Measurements from ENCODE around the gene TSHZ2.
"Not testable (repeated sequence)": the region's sequence is repeated elsewhere in the genome, so short reads cannot be mapped to it uniquely, and the experiment has no call there.

The TSHZ2 gene

DNA sequence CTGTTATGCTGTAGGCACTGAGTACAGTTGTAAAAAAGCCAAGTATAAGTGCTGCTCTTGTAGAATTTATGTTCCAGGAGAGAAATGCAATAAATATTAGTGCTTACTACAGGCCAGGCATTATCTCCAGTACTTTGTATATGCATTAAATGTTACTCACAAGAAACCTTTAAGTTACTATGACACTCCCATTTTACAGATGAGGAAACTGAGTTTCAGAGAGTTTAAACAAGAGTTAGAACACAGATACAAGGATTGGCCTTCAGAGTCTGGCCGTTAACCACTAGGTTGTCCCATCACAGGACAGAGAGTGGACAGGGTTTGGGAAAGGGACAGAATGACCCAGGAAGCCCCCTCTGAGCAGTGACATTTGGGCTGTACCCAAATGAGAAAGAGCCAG, 347.0 kb downstream of the TSHZ2 start:
- no peak for DNase-seq (ENCODE audit: low spot score)

DNA sequence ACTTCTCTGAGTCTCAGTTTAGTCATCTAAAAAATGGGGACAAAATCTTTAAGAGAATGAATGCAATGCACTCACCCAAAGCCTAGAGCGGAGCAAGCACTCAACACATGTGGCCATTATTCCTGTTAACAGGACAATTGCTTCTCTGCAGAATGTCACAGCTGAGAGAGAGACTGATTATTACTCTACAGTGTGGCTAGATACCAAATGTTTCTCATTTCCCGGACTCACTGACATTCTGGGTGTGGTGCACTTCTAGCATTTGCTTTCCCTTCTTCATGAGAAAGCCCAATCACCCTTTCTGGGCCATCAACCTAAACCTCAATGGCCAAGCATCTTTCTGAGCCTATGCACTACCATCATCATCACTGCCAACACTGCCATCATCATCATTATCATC, 347.6 kb downstream of the TSHZ2 start:
- no peak for DNase-seq (ENCODE audit: low spot score)

DNA sequence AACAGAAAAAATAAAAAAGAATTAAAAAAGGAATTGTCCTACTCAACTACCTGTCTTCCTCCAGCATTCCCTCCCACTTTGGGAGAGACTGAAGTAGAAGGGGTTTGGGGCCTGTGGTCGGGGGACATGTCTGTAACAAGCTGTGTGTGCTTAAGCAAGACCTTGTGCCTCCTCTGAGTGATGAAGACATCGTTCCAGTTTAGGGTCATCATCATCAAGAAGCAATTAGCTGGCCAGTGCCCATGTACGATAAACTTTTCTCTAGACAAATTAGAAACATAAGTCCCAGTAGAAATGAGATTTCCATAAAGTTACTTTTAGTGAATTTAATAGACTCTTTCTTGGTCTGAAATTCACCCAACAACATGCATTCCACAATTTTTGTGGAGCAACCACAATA, 348.5 kb downstream of the TSHZ2 start:
- DNase-seq (ENCODE audit: low spot score) = no peak

DNA sequence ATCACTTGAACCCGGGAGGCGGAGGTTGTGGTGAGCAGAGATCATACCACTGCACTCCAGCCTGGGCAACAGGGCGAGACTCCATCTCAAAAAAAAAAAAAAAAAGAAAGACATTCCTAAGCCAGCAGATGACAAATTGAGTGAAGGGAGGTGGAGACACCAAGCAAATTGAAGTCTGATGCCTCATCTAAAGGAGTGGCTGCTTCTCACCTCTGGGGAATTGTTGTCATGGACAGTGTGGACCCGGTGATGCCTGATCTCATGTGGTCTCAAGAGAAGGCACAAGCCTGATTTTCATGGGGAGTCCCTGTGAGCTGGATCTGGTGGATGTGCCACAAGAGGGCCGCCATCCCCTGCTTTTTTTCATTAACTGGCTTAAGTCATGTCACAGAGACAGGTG, 349.4 kb downstream of the TSHZ2 start:
- DNase-seq (ENCODE audit: low spot score) = no peak

DNA sequence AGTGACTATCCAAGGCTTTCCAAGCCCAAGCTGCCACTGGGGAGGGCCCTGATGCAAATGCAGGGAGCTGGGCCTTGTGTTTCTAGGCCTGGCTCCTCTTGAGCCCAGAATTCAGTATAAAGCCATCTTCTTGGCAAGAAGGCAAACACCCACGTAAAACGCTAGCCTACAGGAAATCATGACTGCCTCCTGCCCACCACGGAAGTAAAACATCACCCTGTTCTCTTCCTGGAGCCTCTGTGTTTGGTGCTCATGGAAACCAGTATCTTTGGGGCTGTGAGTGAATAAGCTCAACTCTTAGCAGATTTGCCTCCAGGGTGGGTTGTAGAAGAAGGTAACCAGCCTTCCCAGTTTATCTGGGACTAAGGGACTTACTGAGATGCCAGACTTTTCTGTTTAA, 350.5 kb downstream of the TSHZ2 start:
- no peak for DNase-seq (ENCODE audit: low spot score)

DNA sequence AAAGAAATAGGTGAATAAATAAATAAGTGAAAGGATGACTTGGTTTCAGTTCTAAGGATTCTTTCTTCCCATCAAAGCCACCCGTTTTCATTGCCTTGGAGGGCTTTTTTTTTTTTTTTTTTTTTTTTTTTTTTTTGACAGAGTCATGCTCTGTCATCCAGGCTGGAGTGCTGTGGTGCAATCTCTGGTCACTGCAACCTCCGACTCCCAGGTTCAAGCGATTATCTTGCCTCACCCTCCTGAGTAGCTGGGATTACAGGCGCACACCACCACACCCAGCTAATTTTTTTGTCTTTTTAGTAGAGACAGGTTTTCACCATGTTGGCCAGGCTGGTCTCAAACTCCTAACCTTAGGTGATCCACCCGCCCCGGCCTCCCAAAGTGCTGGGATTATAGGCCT, 351.3 kb downstream of the TSHZ2 start:
- DNase-seq (ENCODE audit: low spot score) = not testable (repeated sequence)

DNA sequence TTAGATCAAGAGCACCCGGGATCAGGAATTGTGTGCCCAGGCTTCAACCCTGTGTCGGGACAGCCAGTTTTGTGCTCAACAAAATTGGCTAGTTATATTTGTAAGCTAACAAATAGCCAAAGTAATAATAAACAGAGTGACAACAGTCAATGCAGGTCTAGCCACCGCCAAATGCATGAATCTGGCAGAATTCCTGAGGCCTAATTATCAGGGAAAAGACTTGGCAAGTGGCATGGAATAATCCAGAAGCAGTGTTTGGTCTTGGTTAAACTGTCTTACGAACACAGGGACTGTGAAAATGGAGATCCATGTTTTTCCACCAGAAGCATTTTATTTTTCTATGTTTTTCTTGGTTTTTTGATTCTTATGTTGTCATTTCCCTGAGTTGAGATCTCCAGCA, 352.7 kb downstream of the TSHZ2 start:
- DNase-seq (ENCODE audit: low spot score) = no peak

DNA sequence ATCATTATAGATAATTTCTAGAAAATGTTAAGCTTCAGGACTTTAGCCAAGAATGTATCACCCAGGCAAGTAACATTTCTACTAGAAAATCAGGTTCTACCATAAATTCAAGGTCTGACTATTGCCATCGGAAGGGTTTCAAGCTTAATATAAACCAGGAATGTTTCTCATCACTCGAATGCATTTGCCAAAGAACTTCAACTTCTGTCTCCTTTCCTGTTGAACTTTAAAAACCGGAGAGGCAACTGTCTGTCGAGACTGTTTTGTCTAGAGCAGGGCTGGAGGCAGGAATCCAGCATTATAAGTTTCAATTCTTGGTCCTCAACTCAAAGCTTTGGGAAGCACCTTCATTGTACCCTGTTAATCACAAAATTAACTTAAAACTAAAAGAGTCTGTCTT, 356.8 kb downstream of the TSHZ2 start:
- DNase-seq (ENCODE audit: low spot score) = no peak

DNA sequence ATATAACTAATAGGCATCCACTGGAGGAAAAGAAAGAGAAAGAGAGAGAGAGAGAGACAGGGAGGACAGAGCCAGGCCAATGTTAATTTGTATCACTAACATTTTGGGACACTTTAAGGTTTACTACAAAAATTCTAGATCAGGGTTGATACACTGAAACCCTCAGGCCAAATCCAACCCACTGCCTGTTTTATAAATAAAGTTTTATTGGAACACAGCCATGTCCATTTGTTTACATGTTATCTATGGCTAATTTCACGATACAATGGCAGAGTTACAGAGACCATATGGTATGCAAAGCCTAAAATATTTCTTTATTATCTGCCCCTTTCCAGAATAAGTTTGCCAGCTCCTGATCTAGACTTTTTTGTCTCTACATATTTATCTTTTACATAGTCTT, 357.6 kb downstream of the TSHZ2 start:
- no peak for DNase-seq (ENCODE audit: low spot score)

DNA sequence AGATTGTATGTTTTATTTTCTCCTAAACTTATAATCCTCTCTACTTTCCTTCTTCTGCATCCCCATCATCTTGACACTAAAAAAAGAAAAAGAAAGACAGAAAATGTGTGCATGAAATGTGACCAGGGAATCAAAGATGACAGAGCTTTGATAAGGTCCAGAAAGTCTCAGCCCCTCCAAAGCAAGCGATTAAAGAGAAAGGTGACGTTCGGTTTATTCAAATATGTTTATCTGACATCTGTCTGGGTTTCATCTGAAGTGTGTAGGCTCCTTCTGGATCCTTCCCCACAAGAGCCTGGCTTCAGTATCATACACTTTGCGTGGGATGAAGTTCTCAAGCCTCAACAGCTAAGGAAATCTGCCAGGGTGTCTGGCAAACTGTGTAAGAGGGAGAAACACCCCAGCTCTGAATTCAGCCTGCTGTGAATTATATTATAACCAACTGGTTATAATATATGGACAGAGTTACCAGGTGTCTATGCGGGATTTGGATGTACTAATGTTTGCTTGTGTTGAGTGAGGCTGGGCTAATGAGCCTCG, 358.5 kb downstream of the TSHZ2 start:
- no peak for DNase-seq (ENCODE audit: low spot score)

DNA sequence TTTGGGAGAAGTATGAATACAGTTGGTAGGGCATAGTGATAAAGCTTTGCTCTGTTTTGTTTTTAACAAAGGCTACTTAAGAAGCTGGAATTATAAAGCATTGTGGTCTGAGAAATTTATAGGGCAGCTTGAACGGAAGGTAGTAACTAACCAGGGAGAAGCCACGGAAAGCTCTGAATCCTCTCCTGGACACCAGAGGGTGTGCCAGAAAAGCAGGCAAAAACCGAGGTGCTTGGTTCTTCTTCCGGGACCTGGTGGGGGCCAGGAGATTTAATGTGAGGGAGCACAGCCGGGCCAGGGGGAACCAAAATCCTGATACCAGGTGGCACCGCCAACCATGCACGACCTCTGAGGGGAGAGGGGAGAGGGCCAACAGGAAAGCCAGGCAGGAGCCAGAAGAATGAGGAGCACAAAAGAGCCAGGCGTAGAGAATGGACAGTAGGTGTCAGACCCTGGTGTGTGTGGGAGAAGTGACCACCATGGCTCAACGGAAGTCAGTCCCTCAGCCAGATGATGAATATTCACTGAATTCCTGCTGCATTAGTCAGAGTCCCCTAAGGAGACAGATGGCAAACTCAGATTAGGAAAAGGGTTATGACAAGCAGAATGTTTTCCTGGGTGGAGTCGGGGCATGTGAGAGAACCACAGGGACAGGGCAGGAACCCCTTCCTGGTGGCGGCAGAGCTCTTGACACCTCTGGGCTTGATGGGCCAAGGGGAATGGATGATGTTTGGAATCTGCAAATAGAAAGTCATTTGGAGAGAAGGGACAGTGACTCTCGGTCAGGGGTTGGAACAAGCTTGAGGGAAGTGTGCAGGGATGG, 359.2 kb downstream of the TSHZ2 start:
- no peak for DNase-seq (ENCODE audit: low spot score)

DNA sequence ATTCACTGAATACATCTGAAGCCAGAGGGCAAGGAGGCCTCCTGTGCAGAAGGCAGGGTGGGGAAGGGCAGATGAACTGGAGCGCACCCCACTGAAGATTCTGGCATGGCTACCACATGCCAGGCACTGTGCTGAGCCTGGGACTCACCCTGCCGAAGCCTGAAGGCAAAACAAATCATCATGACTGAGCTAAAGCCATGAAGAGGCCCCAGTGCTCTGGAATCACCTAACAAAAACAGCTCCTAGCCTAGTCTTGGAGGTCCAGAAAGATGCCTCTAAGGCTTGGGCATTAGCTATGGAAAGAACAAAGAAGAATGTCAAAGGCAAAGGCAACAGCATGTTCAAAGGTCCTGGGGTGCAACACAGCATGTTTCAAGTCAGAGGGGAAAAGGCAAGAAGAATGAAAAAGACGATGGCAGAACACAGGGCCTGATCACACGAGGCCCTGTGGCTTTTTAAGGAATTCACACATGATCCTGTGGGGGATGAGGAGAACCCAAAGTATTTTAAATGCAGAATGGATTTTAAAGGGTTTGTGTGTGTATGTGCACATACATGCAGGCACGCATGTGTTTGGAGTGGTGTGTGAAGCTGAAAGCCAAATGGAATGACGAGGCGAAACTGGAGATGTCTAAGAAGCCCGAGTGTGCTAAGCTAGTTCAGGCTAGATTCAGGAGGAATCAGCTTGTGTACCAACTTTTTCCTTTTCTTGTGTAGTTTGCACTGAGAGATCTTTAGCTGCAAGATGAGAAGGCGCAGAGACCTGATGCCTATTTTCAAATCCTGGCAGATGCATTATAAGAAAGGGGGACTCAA, 360.1 kb downstream of the TSHZ2 start:
- DNase-seq (ENCODE audit: low spot score) = no peak

DNA sequence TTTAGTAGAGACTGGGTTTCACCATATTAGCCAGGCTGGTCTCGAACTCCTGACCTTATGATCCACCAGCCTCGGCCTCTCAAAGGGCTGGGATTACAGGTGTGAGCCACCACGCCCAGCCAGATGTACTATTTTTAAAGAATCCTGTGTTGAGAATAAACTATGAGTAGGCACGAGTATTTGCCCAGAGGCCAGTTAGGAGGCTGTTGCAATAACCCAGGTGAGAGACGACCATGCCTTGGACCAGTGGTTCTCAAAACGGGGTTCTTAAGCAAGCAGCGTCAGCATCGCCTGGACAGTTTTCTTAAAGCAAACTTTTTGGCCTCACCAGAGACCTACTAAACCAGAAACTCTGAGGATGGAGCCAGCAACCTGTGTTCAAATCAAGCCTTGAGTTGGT, 362.7 kb downstream of the TSHZ2 start:
- no peak for DNase-seq (ENCODE audit: low spot score)

DNA sequence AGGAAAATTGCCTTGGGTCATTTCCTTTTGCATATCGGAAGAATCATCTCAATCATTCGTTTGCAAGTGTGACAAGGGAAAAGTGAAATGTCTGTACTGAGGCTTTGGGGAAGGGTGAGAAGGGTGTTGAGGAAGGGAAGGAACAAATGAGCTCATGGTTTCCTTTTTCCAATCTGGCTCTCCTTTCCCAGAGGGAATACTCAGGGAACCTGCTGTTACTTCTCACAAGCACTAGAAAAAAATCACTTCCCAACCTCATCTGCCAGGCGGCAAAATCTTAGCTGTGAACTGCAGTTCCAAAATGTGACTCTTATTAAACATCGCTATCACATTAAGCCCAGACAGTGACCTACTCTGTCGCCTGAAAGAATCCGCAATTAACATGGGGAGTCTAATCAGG, 363.4 kb downstream of the TSHZ2 start:
- DNase-seq (ENCODE audit: low spot score) = no peak

DNA sequence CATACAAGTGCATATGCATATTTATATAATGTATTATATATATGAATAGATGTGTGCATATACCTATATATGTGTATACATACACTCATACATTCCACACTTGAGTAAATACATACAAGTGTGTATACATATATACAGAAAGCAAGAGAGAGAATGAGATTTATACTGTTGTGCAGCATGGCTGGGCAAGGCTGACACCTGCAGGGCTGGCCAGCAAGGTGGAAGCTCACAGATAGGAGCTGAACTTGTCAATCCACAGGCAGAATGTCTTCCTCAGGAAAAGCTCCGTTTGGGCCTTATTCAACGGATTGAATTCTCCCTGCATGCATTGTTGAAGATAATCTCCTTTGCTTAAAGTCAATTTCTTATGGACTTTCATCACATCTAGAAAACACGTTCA, 364.7 kb downstream of the TSHZ2 start:
- no peak for DNase-seq (ENCODE audit: low spot score)

DNA sequence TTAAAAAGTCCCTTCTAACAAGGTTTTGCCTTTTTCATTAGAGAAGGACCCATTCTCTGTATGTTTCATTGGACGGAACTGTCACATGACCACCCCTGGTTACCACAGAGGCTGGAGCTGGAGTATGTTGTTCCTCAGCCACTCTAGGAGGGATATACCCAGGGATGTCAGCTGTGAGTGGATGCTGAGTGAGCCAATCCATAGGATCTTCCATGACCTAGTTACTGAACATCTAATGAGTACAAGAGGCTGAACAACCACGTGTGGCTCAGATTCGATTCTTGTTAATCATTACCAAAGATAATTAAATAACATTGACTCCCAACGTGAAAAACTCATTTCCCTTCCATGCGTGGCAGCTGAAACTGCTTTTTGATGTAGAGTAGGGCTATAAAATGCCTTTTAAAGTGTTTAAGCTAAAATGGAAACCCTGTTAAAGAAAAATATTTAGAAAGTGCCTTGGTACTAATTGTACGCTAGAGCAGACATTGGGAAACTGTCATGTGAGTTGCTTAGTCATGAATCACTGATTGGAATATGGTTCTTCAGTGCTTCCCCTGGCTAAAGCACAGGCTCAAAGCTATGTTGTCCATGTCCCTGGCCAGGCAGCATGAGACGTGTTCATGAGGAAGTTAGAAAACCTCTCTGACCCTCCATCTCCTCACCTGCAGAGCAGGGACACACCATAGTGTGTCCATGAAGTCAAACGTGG, 365.4 kb downstream of the TSHZ2 start:
- DNase-seq (ENCODE audit: low spot score) = no peak

DNA sequence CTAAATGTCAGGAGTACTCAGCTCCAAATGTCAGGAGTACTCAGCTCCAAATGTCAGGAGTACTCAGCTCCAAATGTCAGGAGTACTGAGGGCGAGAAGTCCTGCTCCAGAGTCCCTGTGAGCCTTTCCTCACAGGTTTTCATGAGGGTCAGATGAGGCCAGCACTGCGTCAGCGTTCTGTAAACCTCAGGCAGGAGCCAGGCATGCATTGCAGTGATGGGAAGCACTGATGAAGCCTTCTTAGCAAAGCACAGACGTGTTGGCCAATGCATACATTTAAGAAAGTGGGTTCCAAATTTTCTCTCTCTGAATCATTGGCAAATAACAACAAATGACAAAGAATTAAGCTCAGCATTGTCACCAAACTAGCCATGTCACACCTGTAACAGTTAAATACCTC, 366.6 kb downstream of the TSHZ2 start:
- DNase-seq (ENCODE audit: low spot score) = no peak

DNA sequence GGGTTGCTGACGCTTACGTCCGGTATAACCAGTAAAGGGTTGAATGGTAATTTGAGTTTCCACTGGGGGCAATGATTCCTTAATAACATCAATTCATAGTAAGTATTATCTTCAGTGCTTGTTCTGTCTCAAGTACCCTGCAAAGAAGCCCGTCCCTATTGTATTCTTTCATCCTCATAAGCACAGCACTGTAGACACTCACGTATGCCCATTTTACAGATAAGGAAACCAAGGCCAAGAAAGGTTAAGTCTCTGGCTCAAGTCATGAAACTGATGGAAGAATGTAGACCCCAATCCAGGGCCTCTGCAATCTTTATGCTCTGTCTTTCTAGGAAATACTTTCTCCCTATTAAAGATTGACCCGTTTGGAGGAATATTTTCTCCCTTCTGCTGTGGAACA, 370.3 kb downstream of the TSHZ2 start:
- no peak for DNase-seq (ENCODE audit: low spot score)

DNA sequence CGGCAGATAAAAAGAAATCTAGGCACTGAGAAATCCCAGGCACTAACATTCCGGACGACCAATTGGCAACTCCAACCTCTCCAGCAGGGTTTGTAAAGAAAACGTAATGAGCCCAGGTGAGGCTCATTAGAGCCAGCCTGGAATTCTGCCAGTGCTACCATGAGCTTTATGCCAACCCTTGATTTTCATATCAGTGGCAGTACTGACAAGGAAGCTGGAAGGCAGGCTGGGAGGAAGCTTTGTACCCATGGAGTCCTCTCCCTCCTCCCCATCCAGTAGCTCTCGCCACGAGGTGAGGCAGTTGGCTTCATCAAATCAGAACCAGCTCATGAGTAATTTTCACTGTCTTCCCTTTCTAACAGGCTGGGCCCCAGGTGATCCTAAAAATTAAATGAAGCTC, 371.3 kb downstream of the TSHZ2 start:
- DNase-seq (ENCODE audit: low spot score) = no peak

DNA sequence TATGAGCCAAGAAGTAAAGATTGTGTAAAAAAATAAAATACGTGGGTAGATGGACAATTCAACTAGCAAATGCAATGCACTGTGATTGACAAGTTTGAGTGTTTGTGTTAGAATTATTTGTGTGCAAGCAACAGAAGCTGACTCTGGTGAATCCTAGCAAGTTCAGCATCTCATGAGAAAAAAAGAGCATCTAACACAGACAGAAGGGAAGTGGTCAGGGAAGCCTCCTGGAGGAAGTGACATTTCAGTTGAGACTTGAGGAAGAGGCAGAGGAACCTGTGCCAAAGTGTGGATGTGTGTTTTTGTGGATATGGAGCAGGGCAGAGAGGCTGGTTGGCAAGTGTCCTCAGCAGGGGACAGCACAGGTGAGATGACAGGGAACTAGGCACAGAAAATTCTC, 372.7 kb downstream of the TSHZ2 start:
- DNase-seq (ENCODE audit: low spot score) = no peak

DNA sequence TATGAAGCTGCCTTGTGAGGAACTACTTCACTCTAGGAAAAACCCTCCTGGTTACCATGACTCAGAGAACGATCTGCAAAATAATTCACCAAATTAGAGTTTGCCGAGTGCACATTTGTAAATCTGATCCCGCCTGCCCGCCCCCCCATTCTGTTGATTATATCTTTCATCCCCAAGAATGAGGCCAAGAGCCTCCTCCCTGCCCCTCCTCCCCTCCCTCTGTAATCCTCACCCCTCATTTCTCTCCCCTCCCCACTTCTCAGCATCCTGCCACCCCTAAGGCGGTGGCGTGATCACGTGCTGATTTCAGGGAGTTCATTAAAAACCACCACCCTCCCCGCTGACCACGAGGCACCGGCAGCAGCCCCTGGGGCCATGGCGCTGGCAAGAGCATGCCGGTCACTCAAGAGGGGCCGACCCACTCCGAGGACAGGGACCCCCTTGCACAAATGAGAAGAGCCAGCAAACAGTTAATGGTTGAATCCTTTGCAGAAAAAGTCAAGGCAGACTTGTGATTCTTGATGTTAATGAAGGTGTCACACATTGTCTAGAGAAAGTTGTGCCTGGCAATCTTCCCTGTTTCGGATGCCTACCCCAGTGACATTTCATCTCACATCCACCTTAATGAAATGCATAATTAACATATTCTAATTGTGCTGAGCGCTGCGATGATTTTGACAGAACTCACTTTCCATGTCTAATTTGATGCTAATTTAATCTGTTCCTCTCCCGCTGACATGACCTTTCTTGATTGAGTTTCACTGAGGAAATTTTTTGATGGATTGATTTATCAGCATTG, 373.6 kb downstream of the TSHZ2 start:
- peak; percentile 22 for DNase-seq (ENCODE audit: low spot score)

DNA sequence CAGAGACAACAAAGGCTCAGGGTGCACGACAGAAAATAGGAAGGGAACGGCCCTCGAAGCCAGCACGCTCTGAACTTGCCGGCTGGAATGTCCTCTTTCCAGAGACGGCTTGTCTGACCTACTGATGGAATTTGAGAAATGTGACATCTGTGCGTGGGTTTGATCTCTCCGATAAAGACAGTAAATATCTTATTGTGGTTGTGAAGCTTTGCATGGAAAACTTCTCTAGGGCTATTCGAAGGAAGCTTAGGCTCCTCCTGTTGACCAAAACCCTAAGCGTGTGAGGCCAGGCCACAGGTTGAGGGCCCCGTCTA, 374.1 kb downstream of the TSHZ2 start:
- no peak for DNase-seq (ENCODE audit: low spot score)

Measured in putamen (tissue), 1 donor.